H4 (cell line): ENCODE data around the gene XPO6. TPM values are rescaled to one million over a fixed set of nuclear protein-coding genes. Genes with fewer than 3 reads are reported as not detected.

ENCODE experiments used
- DNase-seq: peaks from one replicate; pipeline ENCODE4 v3.0.0-alpha.2; 2015; ENCODE audit warnings: low spot score
- total RNA-seq: library from RNA; depleted of rRNA; stranded (reverse); fragments of >200 nt; shearing (Covaris generic); gene quantifications from 2 replicates; pipeline ENCODE4 v1.2.3, GENCODE V29; 2014

Gene XPO6
- total RNA-seq, 1 experiment from 2014 or later: 46.8 TPM

DNA sequence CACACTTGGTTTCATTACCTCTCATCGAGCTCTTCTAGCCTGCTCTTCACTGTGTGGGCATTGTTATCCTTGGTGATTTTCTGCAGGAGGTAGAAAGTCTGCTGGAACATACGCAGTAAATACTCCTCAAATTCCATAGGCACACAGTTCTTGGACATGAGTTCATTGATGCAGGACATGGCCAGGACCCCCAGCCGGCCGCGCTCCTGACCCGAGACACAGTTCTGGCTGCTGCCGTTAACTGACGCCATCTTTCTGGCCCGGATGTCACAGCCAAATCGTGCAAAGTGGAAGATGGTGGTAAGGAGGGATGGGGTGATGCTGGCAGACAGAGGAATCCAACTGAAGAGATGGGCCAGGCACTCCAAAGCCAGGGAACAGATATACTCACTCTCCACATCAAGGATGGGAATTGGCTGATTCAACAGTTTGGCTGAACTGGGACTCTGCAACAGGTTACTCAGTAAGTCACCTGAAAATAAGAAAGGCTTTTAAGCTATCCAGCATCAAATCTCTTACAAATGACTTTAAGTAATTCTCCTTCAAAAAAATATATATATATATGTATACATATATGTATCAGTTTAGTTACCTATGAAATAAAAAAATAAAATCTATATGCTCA lies 55.6 kb downstream of the XPO6 start:
- no peak for DNase-seq

DNA sequence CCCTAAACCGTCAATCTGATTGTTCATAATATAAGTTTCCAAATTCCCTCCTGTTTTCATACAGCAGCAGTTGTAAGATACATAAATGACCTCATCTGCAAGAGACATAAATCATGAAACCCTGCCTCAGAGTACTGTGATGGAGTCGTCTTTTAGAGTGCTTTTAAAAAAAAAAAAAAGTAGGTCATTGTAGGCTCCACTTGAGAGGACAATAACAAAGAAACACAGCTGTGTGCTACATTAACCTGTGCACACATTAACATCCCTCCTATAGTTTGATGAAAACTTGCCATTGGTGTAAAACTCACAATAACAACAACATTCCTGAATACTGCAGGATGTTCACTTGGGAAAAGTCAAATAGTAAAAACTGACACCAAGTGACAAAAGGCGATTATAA lies 56.5 kb downstream of the XPO6 start:
- DNase-seq: no peak

- DNase-seq: no peak
Measured at GRCh38 chr16:28151180-28151579, 60.6 kb downstream of the XPO6 start.

GRCh38 chr16:28149011-28149888 lies 62.5 kb downstream of the XPO6 start:
- no peak for DNase-seq

DNA sequence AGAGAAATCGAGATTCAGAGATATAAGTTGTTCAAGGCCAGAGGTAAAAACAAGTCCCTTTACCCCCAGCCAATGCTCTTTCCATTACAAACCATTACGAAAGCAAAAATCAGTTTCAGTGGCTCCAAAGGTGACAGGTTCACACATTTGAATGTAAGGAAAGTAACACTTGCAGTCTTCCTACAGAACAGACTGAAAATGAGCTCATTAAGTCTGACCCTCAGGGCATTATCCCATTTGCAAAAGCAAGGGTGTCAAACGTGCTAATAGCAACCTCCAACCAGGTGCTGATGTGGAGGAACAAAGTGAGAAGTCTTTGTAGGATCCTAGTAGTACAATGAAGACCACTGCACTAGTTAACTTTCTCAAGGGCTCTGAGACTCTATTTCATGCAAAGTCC lies 65.2 kb downstream of the XPO6 start:
- no peak for DNase-seq

DNA sequence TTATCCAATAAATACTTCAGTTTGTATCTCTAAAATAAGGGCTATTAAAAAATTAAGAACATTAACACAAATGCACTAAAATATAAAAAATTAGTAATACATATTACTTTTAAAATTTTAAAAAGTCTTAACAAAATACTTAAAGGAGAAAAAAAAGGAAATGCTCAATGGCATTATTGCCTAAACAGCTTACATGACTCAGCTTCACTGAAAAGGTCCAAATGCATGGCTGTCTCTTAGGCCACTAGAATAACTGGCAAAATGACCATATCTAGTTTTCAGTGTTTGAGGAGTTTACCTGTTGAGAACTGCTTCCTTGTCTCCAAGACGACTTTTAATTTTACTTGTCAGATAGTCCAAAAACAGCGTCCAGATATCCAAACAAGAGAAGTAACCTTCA lies 66.0 kb downstream of the XPO6 start:
- no peak for DNase-seq

DNA sequence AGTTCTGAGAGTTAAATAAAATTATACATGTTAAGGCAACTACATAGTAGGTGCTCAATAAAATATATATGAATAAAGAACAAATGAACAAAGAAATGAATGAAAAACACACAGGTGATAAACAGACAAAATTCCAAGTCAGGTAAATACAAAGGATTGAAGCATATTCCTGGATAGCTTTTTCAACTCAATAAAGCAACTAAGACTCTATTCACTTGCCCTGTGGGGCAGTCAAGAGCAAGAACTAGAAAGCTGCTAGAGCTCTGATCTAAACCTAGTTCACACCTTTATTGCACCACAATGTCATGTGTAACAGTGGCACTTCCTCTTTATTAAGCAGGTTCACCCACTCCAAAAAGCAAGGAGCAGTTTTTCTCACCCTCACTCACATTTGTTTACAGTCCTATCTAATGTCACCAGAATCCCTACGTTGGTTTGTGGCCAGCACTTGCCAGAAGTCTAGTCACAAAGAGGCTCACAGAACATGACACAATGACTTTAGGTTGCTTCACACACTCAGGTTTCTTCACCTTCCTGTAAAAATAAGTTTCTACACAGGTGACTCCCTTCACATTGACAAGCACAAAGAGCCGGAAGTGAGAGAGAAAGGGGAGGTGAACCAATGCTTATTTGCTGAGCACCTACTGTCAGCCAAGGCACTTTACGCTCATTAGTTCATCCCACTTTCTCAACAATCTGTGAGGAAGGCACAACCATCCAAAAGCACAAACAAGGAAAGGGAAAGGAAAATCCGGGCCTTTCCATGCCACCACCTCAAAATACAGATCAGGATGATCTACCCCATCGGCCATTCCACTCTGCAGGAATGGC lies 70.8 kb downstream of the XPO6 start:
- no peak for DNase-seq

DNA sequence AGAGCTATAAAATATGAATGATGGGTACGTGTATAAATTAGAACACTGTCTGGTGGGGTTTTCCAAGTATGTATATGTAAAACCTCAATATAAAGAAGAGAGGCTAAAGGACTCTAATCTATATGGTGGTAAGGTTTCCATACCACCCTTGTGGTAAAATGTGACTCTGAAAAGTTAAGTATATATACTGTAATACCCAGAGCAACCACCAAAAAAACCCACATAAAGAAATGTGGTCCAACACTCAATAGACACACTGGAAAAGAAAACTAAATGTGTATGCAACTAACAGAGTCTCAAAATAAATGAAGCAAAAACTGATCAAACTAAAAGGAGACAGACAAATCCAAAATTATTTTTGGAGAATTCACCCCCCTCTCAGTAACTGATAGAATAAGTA lies 72.2 kb downstream of the XPO6 start:
- no peak for DNase-seq

DNA sequence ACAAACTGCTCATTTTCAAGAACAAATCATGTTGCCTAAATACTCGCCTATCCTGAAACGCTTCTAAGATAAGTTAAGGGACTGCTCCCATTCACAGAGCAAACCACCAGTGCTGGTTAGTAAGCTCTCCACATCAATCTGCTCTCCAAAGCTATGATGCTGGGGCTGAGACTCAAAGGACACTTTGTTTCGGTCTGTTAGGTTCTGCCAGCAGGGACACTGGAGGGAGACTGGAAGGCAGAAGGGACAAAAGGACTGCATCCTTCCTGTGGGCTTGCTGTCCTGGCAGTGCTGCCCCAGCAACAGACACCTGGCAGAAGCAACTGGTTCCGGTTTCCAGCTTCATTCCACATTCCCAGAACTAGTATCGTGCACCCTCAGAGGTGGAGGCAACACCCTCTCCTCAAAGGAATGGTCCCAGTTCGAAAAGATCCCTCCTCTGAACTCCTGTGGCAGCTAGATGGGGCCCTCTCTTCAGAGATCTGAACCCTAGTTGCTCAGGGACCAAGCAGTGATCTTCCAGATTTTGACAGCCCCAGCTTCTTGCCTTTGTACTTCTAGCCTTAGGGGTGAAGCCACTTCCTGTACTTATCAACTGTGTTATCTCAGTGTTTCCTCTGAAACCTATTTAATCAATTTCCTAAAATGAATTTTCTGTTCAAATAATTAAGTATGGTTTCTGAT lies 74.9 kb downstream of the XPO6 start:
- no peak for DNase-seq

DNA sequence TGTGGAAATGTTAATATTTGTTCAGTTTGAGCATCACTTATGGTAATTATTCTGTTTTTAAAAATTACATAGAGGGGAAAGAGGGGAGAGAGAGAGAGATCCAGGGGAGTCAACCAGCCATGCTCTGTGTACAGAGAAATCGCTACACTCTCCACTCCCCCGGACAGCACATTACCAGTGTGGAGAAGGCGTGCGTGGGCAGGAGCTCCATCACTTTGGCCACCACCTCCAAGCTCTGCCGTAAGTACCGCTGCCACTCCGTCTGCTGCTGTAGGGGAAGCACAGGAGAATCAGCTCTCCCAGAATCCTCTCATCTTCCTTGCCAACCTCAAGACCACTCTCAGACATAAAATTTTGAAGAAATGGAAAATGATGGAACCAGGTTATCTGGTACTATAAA lies 78.1 kb downstream of the XPO6 start:
- DNase-seq: no peak

DNA sequence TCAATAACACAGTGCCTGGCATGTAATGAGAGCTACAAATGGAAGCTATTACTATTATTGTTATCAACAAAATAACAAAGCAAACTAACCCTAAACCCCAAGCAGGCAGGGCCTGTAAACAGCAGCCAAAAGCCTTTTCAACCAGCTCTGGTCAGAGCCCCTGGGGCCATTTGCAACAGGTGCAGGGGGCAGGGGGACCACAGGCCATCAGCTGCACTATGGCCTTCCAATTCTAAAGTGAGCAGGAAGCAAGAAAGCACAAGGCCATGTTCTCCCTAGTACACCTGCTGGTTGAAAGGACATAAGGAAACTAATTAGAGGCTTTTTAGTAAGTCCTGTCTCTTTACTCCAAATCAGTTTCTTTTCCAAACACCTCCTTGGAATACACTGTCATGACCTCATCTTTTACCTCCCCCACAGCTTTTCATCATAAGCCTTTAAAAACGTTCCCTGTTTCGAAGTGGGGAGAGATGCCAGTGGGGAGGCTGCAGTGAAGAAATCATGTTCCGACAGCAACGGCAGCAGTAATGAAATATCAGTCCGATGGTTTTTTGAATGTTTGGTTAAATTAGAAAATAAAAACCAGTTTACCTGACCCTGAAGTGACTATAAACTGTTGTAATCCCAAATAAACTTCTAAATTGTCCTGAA lies 79.9 kb downstream of the XPO6 start:
- no peak for DNase-seq

DNA sequence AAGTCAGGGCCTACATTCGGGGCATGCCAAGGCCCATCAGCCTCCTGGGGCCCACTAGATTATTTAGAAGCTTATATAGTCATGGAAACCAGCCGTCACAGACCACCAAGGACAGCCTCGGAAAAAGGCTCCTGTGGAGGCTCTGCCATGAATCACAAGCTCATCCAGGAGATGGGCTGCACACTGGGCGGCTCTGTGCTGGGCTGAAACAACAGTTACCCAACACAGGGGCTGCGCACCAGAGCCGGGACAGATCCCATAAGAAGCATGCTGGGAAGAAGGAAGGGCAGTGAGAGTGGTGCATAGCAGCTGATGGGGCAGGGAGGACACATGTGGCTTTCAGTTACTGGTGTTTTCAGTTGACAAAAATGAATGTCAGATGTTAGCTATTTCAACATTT lies 80.6 kb downstream of the XPO6 start:
- DNase-seq: no peak

DNA sequence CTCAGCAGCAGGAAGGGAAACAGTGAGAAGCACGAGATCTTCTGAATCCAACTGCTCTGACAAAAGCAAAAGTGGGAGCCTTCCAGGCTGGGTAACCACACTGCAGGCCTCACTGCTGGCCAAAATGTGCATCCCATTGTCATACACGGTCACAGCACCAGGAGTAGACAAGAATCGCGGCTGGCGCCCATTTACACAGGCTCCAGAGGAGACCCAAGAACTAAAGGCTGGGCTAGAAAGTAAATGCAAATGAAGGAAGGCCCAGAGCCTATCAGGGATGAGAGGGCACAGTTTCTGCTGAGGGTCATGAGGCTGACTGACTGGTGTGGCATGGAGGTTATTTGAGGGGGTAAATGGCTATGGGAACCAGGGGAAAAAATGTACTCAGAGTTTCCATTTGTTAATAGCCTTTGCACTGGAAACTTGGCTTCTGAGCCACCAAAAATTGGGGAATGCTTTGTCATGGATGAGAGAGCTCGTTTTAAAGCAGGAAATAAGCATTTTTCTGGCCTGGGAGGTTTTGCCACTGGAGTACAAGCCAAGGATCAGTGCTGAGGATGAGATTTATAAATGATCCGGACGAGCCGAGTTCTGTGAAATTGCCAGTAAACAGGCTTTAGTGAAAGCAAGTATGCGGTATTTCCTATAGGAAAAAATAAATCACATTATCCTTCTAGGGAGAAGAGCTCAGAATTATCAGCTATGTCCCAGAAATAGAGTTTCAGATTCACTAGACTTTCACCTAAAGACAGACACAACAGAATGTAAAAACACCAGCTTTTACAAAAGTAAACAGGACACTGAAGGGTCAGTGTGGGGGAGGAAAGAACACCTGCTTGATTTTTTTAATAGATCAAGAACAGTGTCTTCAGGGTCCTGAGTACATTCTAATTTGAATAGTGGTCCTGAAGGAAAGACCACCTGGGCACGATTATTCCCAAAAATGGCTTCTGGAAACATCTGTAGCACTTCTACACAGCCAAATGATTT lies 81.4 kb downstream of the XPO6 start:
- no peak for DNase-seq

DNA sequence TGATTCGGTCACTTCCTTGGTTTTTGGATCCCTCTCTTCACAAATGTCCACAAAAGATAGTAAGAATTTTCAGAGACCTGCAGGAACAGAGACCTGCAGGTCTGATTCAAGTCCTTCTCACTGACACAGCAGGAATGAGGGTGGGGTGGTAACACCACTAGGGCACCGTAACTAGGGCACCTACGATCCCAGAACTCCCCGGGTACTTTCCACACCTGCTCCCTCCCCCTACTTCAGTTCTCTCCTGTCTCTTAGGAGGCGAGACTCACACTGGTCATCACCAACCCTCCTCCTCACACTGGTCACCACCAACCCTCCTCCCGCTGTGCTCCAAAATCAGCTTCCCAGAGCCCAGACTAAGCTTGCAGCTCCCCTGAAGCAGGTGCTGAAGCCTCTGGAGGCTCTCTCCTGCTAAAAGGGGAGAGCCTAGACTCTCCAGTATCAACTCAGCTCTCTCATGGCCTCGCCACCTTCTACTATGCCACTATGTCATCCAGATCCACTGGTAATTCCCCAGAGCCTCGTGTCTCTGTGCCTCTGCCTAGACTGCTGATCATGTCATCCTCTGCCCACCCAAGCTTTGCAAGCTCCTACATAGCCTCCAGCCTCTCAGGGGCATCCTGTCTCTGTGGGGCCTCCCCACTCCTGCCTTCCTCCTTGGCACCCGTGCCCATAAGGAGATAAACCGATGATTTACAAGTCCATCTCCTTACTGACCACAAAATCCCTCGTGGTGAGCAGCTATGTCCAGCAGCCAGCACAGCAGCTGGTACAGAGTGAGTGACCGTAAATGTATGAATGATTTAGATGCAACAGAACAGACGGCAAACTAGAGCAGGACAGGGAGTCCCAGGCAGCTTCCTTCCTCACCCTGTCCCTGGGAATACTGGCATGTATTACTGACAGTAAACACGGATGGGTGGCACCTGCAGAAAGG lies 84.8 kb downstream of the XPO6 start:
- DNase-seq: no peak

DNA sequence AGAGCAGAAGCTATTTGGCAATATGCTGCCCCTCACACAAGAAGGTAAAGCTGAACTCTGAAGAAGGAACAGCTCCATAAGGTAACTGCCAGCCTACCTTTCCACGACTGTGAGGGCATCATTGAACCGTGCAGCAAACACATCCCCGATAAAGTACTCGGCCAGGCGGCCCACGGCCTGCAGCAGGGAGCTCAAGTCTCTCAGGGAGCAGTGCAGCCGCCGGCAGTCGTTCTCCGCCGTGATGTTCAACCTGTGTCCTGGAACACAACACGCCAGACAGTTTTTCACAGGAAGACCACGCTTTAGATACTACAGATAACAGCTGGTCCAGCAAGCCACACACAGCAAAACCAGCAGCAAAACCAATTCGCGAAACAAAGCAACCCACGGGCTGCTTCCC lies 86.2 kb downstream of the XPO6 start:
- DNase-seq: no peak

DNA sequence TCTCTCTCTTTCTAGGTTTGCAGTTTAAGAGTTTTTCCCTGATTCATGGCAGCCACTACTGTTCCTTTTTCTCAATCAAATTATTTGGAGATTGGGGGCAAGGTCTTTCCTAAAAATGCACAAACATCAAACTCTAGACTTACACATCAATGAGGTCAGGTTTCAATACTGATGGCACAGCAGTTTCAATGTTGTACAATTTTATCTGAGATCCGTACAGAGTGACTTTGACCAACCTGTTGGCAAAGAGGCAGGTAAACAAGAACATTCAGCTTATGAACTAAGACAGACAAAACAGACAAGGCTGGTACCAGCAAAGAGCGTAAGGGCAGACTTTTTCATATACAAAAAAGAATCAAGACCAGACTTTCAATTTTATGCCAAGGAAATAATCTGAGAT lies 90.2 kb downstream of the XPO6 start:
- DNase-seq: no peak

DNA sequence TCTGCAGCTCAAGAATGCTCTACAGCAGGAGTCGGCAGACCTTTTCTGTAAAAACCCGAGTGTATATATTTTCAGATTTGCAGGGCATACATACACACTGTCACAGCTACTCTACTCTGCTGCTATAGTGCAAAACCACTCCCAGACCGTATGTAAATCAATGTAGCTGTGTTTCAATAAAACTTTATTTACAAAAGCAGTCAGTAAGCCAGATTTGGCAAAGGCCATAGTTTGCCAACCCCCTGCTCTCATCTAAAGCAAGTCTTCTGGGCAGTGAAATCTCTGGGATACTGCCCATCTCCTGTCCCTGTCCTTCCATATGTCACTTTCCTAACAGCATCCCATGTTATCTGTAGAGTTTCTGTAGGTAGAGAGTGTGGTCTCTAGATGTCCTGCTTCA lies 91.0 kb downstream of the XPO6 start:
- no peak for DNase-seq

- DNase-seq: no peak
Measured at GRCh38 chr16:28118637-28119036, 93.1 kb downstream of the XPO6 start.

- DNase-seq: no peak
Measured at GRCh38 chr16:28117168-28117565, 94.6 kb downstream of the XPO6 start.
